ENCODE measurements around the gene TRIM59. TPM values are rescaled to one million over a fixed set of nuclear protein-coding genes. Genes with fewer than 3 reads are reported as not detected.

The TRIM59 gene
- total RNA-seq, 1 donor from 2014 or later, result not detected

- Histone ChIP-seq H3K27ac (no peak overlapping the region), H3K4me1 (no peaks in the 10 kb centered on the region), H3K9me3 (no peaks in the 10 kb centered on the region), H3K4me3 (no peak overlapping the region), H3K27me3 (no peaks in the 10 kb centered on the region), H3K36me3 (no peaks in the 10 kb centered on the region)
- no peak for TF ChIP-seq CTCF (IDR thresholded peaks at IDR 0.05)
- DNase-seq (ENCODE audit: low spot score in 2 of 2), result no peak
- intact Hi-C loops (cut with DNase I), result no loop called here
Observed at GRCh38 chr3:160470181-160470580, 20.6 kb upstream of the TRIM59 start.

- intact Hi-C loops (cut with DNase I), result no loop called here
- Histone ChIP-seq H3K9me3 (no peaks in the 10 kb centered on the region), H3K36me3 (no peaks in the 10 kb centered on the region), H3K27ac (no peak overlapping the region), H3K27me3 (no peaks in the 10 kb centered on the region), H3K4me1 (no peaks in the 10 kb centered on the region), H3K4me3 (no peak overlapping the region)
- DNase-seq (ENCODE audit: low spot score in 2 of 2), result no peak
- TF ChIP-seq CTCF (IDR thresholded peaks at IDR 0.05), result no peak
Observed at GRCh38 chr3:160464971-160465370, 15.4 kb upstream of the TRIM59 start.

GRCh38 chr3:160464321-160464720 is 14.7 kb upstream of the TRIM59 start:
- Histone ChIP-seq H3K27me3 (no peaks in the 10 kb centered on the region), H3K36me3 (no peaks in the 10 kb centered on the region), H3K27ac (no peak overlapping the region), H3K4me3 (no peak overlapping the region), H3K4me1 (no peaks in the 10 kb centered on the region), H3K9me3 (no peaks in the 10 kb centered on the region)
- intact Hi-C loops (cut with DNase I), result no loop called here
- TF ChIP-seq CTCF (IDR thresholded peaks at IDR 0.05), result no peak
- no peak for DNase-seq (ENCODE audit: low spot score in 2 of 2)

- no peaks in the 10 kb centered on the region for H3K9me3 ChIP-seq
- no peak for TF ChIP-seq CTCF (IDR thresholded peaks at IDR 0.05)
- intact Hi-C loops (cut with DNase I), result no loop called here
- no peak for DNase-seq (ENCODE audit: low spot score in 2 of 2)
- no peak overlapping the region for H3K4me3 ChIP-seq
- H3K4me1 ChIP-seq, result no peaks in the 10 kb centered on the region
- no peak overlapping the region for H3K27ac ChIP-seq
- no peaks in the 10 kb centered on the region for H3K36me3 ChIP-seq
- H3K27me3 ChIP-seq, result no peaks in the 10 kb centered on the region
Observed at GRCh38 chr3:160460033-160460432, 10.4 kb upstream of the TRIM59 start.

- H3K36me3 ChIP-seq, result no peaks in the 10 kb centered on the region
- DNase-seq (ENCODE audit: low spot score in 2 of 2), result no peak
- H3K27ac ChIP-seq, result no peak overlapping the region
- no peak overlapping the region for H3K4me3 ChIP-seq
- H3K9me3 ChIP-seq, result no peaks in the 10 kb centered on the region
- no peaks in the 10 kb centered on the region for H3K4me1 ChIP-seq
- H3K27me3 ChIP-seq, result no peaks in the 10 kb centered on the region
- TF ChIP-seq CTCF (IDR thresholded peaks at IDR 0.05), result no peak
- intact Hi-C loops (cut with DNase I), result no loop called here
Observed at GRCh38 chr3:160459450-160459970, 9.9 kb upstream of the TRIM59 start.

- Histone ChIP-seq H3K4me1 (no peaks in the 10 kb centered on the region), H3K27ac (no peak overlapping the region), H3K27me3 (no peaks in the 10 kb centered on the region), H3K4me3 (no peak overlapping the region), H3K9me3 (no peaks in the 10 kb centered on the region), H3K36me3 (no peaks in the 10 kb centered on the region)
- intact Hi-C loops (cut with DNase I), result no loop called here
- no peak for DNase-seq (ENCODE audit: low spot score in 2 of 2)
- no peak for TF ChIP-seq CTCF (IDR thresholded peaks at IDR 0.05)
Observed at GRCh38 chr3:160458151-160458550, 8.6 kb upstream of the TRIM59 start.
